Astrocyte (in vitro differentiated cells and primary cell): Measurements from ENCODE around the gene PTPRN2. TPM values are rescaled to one million over a fixed set of nuclear protein-coding genes. Genes with fewer than 3 reads are reported as not detected.
"Not testable (repeated sequence)": the region's sequence is repeated elsewhere in the genome, so short reads cannot be mapped to it uniquely, and the experiment has no call there.

Source experiments
- DNase-seq: peaks from one replicate; pipeline ENCODE4 v3.0.0-alpha.2; 2010; ENCODE audit warnings: low read depth
- FAIRE-seq: peaks from 2 replicates; lab custom pipeline; 2011; peaks lifted over from hg19 to GRCh38; lab: Jason Lieb, UNC
- H2AFZ ChIP-seq: 2 replicates; pipeline ENCODE4 v1.6.0; 2012; ENCODE audit warnings: low read depth, low read length, inconsistent platforms
- H3K27ac ChIP-seq: 2 replicates; pipeline ENCODE4 v1.5.1; 2011; ENCODE audit warnings: low read depth, low read length, inconsistent platforms
- H3K27me3 ChIP-seq: 2 replicates; pipeline ENCODE4 v1.6.0; 2011; ENCODE audit warnings: low read length, inconsistent platforms; ENCODE audit not compliant: insufficient read depth
- H3K36me3 ChIP-seq: 2 replicates; pipeline ENCODE4 v1.5.1; 2011; ENCODE audit warnings: low read length, inconsistent platforms; ENCODE audit not compliant: insufficient read depth
- H3K4me1 ChIP-seq: 2 replicates; pipeline ENCODE4 v1.5.1; 2011; ENCODE audit warnings: low read length, inconsistent platforms; ENCODE audit not compliant: insufficient read depth
- H3K4me2 ChIP-seq: 2 replicates; pipeline ENCODE4 v1.6.0; 2012; ENCODE audit warnings: low read length, inconsistent platforms
- H3K4me3 ChIP-seq: 2 replicates; pipeline ENCODE4 v1.5.1; 2011; ENCODE audit warnings: low read depth, mild to moderate bottlenecking, low read length, inconsistent platforms; ENCODE audit not compliant: insufficient read depth
- H3K79me2 ChIP-seq: 2 replicates; pipeline ENCODE4 v1.6.0; 2012; ENCODE audit warnings: mild to moderate bottlenecking, low read length, inconsistent platforms; ENCODE audit not compliant: insufficient read depth
- H3K9ac ChIP-seq: 2 replicates; pipeline ENCODE4 v1.6.0; 2012; ENCODE audit warnings: mild to moderate bottlenecking, low read length, inconsistent platforms
- H3K9me3 ChIP-seq: 2 replicates; pipeline ENCODE4 v1.5.1; 2012; ENCODE audit warnings: low read depth, mild to moderate bottlenecking, low read length, inconsistent platforms; ENCODE audit not compliant: insufficient read depth
- H4K20me1 ChIP-seq: 2 replicates; pipeline ENCODE4 v1.6.0; 2012; ENCODE audit warnings: low read length, inconsistent platforms; ENCODE audit not compliant: insufficient read depth
- H3K27ac Mint-ChIP-seq: one replicate; pipeline ENCODE4 v1.8.0; 2021; ENCODE audit warnings: mild to moderate bottlenecking, mixed read lengths; ENCODE audit not compliant: unreplicated experiment
- H3K27me3 Mint-ChIP-seq: one replicate; pipeline ENCODE4 v1.8.0; 2021; ENCODE audit warnings: low read depth, mixed read lengths; ENCODE audit not compliant: unreplicated experiment
- H3K36me3 Mint-ChIP-seq: one replicate; pipeline ENCODE4 v1.8.0; 2021; ENCODE audit warnings: low read depth, mixed read lengths; ENCODE audit not compliant: unreplicated experiment
- H3K4me1 Mint-ChIP-seq: one replicate; pipeline ENCODE4 v1.8.0; 2021; ENCODE audit warnings: low read depth, mixed read lengths; ENCODE audit not compliant: unreplicated experiment
- H3K4me3 Mint-ChIP-seq: one replicate; pipeline ENCODE4 v1.8.0; 2021; ENCODE audit warnings: mild to moderate bottlenecking, moderate library complexity, mixed read lengths; ENCODE audit not compliant: unreplicated experiment
- H3K9me3 Mint-ChIP-seq: one replicate; pipeline ENCODE4 v1.8.0; 2021; ENCODE audit warnings: mild to moderate bottlenecking, mixed read lengths; ENCODE audit not compliant: unreplicated experiment
- CTCF ChIP-seq: IDR thresholded peaks from 2 replicates; pipeline ENCODE4 v1.5.1; 2011; ENCODE audit warnings: low read depth, mild to moderate bottlenecking, inconsistent platforms, low read length, moderate library complexity; ENCODE audit not compliant: insufficient read depth
- EZH2 ChIP-seq: IDR thresholded peaks from 2 replicates; pipeline ENCODE4 v1.6.1; 2012; ENCODE audit warnings: mild to moderate bottlenecking, low read length, inconsistent platforms; ENCODE audit not compliant: insufficient read depth
- total RNA-seq: library from RNA; stranded (reverse); gene quantifications from 2 replicates; pipeline ENCODE4 v1.2.1, GENCODE V29; 2021

Gene PTPRN2
- total RNA-seq, 1 donor from 2014 or later: 0.09 TPM

- not testable (repeated sequence) for H3K4me1 Mint-ChIP-seq, H3K9ac ChIP-seq
Measured at GRCh38 chr7:158376146-158376838, 211.3 kb downstream of the PTPRN2 start.

GRCh38 chr7:158375034-158375433, 212.6 kb downstream of the PTPRN2 start:
- Histone ChIP-seq H3K27ac (no peak overlapping the region), H3K27me3 (no peaks in the 10 kb centered on the region), H3K79me2 (no peaks in the 10 kb centered on the region), H3K9ac (no peak overlapping the region), H3K4me3 (no peak overlapping the region), H4K20me1 (no peaks in the 10 kb centered on the region), H3K4me2 (no peak overlapping the region), H2AFZ (no peak overlapping the region), H3K36me3 (no peaks in the 10 kb centered on the region), H3K9me3 (peaks cover 5% of the 10 kb centered on the region), H3K4me1 (no peaks in the 10 kb centered on the region)
- Mint-ChIP-seq H3K4me3 (no peak overlapping the region), H3K27me3 (no peaks in the 10 kb centered on the region), H3K36me3 (no peaks in the 10 kb centered on the region), H3K4me1 (no peaks in the 10 kb centered on the region), H3K9me3 (peaks cover 11% of the 10 kb centered on the region), H3K27ac (no peak overlapping the region)
- no peak for DNase-seq
- TF ChIP-seq EZH2: no peak
- no peak for TF ChIP-seq CTCF
- FAIRE-seq: no peak

More at GRCh38 chr7:158376146-158376838, 211.3 kb downstream of the PTPRN2 start:
- H4K20me1 ChIP-seq, H3K27me3 ChIP-seq, H3K4me2 ChIP-seq, H3K27me3 Mint-ChIP-seq, H3K36me3 ChIP-seq, H3K27ac ChIP-seq, H3K79me2 ChIP-seq, H3K9me3 ChIP-seq, H3K4me3 ChIP-seq, H3K4me3 Mint-ChIP-seq, H3K36me3 Mint-ChIP-seq, FAIRE-seq, H3K27ac Mint-ChIP-seq, H3K4me1 ChIP-seq, H2AFZ ChIP-seq, DNase-seq: not testable (repeated sequence)
- H3K9me3 Mint-ChIP-seq: peaks cover 13% of the 10 kb centered on the region

- Histone ChIP-seq H3K27me3 (no peaks in the 10 kb centered on the region), H3K9me3 (peaks cover 5% of the 10 kb centered on the region), H4K20me1 (no peaks in the 10 kb centered on the region), H3K79me2 (no peaks in the 10 kb centered on the region), H2AFZ (no peak overlapping the region), H3K4me1 (no peaks in the 10 kb centered on the region), H3K4me3 (no peak overlapping the region), H3K4me2 (no peak overlapping the region), H3K9ac (no peak overlapping the region), H3K36me3 (no peaks in the 10 kb centered on the region), H3K27ac (no peak overlapping the region)
- DNase-seq (no peak), FAIRE-seq (no peak)
- H3K36me3 Mint-ChIP-seq: no peaks in the 10 kb centered on the region
- no peak overlapping the region for H3K4me3 Mint-ChIP-seq
- H3K4me1 Mint-ChIP-seq: no peaks in the 10 kb centered on the region
- no peak for TF ChIP-seq EZH2
- no peak for TF ChIP-seq CTCF
- H3K9me3 Mint-ChIP-seq: peaks cover 13% of the 10 kb centered on the region
- H3K27me3 Mint-ChIP-seq: no peaks in the 10 kb centered on the region
- H3K27ac Mint-ChIP-seq: no peak overlapping the region
Measured at GRCh38 chr7:158374586-158374985, 213.0 kb downstream of the PTPRN2 start.
